Measurements from ENCODE around the gene TEDC1.

DNA sequence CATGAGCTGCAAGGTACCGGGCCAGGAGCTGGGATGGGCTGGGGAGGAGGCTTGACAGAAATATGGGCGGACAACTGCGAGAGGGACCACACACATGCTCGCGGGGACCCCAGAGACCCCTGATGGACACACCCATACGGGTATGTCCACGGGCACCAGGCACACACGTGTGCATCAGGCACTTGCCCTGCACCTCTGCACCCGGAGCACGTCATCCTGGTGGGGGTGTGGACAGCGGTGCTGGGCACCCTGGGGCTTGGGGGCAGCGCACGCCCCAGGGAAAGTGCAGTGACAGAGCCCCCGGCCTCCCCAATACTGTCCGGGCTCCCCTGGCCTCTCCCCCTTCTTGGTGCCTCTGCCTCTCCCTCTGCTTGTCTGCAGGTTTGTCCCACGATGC is 6.1 kb upstream of the TEDC1 start:
- TF ChIP-seq, protein P1, sequence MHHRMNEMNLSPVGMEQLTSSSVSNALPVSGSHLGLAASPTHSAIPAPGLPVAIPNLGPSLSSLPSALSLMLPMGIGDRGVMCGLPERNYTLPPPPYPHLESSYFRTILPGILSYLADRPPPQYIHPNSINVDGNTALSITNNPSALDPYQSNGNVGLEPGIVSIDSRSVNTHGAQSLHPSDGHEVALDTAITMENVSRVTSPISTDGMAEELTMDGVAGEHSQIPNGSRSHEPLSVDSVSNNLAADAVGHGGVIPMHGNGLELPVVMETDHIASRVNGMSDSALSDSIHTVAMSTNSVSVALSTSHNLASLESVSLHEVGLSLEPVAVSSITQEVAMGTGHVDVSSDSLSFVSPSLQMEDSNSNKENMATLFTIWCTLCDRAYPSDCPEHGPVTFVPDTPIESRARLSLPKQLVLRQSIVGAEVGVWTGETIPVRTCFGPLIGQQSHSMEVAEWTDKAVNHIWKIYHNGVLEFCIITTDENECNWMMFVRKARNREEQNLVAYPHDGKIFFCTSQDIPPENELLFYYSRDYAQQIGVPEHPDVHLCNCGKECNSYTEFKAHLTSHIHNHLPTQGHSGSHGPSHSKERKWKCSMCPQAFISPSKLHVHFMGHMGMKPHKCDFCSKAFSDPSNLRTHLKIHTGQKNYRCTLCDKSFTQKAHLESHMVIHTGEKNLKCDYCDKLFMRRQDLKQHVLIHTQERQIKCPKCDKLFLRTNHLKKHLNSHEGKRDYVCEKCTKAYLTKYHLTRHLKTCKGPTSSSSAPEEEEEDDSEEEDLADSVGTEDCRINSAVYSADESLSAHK (tag by site-specific recombination; IDR thresholded peaks at IDR 0.05), result no peak
- no peak for TF ChIP-seq ZFP37 (tag by site-specific recombination; IDR thresholded peaks at IDR 0.05)
- no peak for TF ChIP-seq ZNF37A (tag by site-specific recombination; IDR thresholded peaks at IDR 0.05)
- TF ChIP-seq ZNF292 (tag by site-specific recombination; IDR thresholded peaks at IDR 0.05; ENCODE audit: borderline replicate concordance, low read depth), result no peak
